CD4-positive, CD25-positive, alpha-beta regulatory T cell (primary cell): ENCODE data around the gene RNF113A. TPM values are rescaled to one million over a fixed set of nuclear protein-coding genes. Genes with fewer than 3 reads are reported as not detected.

ENCODE experiments used
- ATAC-seq, 2 donors: fragments of 150-1000 bp; cut with Tn5 transposase; one replicate each; pipeline ENCODE4 v1.10.0; 2021; ENCODE audit warnings: low read depth in 2 of 2, moderate number of reproducible peaks in 2 of 2, moderate library complexity in 1 of 2
- DNase-seq, 3 donors: peaks; one replicate each; pipeline versions ENCODE4 v3.0.0 to v3.0.0-alpha.2; 2012 to 2022; ENCODE audit warnings: mixed read lengths in 1 of 3
- H3K27ac ChIP-seq: one replicate; pipeline ENCODE4 v1.7.0; 2013; ENCODE audit warnings: mild to moderate bottlenecking, low read length; ENCODE audit not compliant: insufficient read depth, poor library complexity, severe bottlenecking
- H3K27me3 ChIP-seq: one replicate; pipeline ENCODE4 v1.7.0; 2013; ENCODE audit warnings: low read length; ENCODE audit not compliant: control insufficient read depth, insufficient read depth
- H3K36me3 ChIP-seq: one replicate; pipeline ENCODE4 v1.7.0; 2013; ENCODE audit warnings: mild to moderate bottlenecking, low read length, moderate library complexity; ENCODE audit not compliant: control insufficient read depth, insufficient read depth
- H3K4me1 ChIP-seq: 2 replicates; pipeline ENCODE4 v1.7.0; 2013; ENCODE audit warnings: mild to moderate bottlenecking, low read length; ENCODE audit not compliant: insufficient read depth, control insufficient read depth, poor library complexity, severe bottlenecking
- H3K4me3 ChIP-seq: one replicate; pipeline ENCODE4 v1.7.0; 2013; ENCODE audit warnings: low read depth, mild to moderate bottlenecking, low read length, moderate library complexity
- H3K9me3 ChIP-seq, 2 experiments: 1 replicate in 1 of 2; 2 replicates in 1 of 2; pipeline ENCODE4 v1.7.0; 2013; ENCODE audit warnings: low read length in 2 of 2, mild to moderate bottlenecking in 1 of 2, moderate library complexity in 1 of 2; ENCODE audit not compliant: control insufficient read depth in 2 of 2
- H3K27ac Mint-ChIP-seq, 3 donors: one replicate each; pipeline ENCODE4 v1.8.0; 2020 to 2022; ENCODE audit warnings: mild to moderate bottlenecking in 3 of 3, mixed read lengths in 3 of 3, moderate library complexity in 2 of 3
- H3K27me3 Mint-ChIP-seq: one replicate; pipeline ENCODE4 v1.8.0; 2022; ENCODE audit warnings: mild to moderate bottlenecking, mixed read lengths
- H3K36me3 Mint-ChIP-seq: one replicate; pipeline ENCODE4 v1.8.0; 2020; ENCODE audit warnings: mixed read lengths
- H3K4me1 Mint-ChIP-seq, 4 donors: one replicate each; pipeline ENCODE4 v1.8.0; 2020 to 2022; ENCODE audit warnings: mixed read lengths in 4 of 4, mild to moderate bottlenecking in 1 of 4
- H3K4me3 Mint-ChIP-seq, 4 donors: one replicate each; pipeline ENCODE4 v1.8.0; 2020 to 2022; ENCODE audit warnings: mild to moderate bottlenecking in 4 of 4, mixed read lengths in 4 of 4, moderate library complexity in 3 of 4
- H3K9me3 Mint-ChIP-seq, 7 donors: one replicate each; pipeline ENCODE4 v1.8.0; 2020 to 2022; ENCODE audit warnings: mixed read lengths in 7 of 7, mild to moderate bottlenecking in 3 of 7, moderate library complexity in 2 of 7
- polyA plus RNA-seq, 4 donors: library from polyadenylated mRNA; unstranded; fragments of 300-500 nt; fragmentation: Illumina TruSeq; gene quantifications; one replicate each; pipeline ENCODE4 v1.2.3, GENCODE V29; 2021
- total RNA-seq: library from RNA; stranded (reverse); gene quantifications from one replicate; pipeline ENCODE4 v1.2.3, GENCODE V29; 2022

RNF113A gene
- 30.7 TPM for total RNA-seq
- polyA plus RNA-seq, result 10 to 100 TPM; 59.0 to 85.8 (median 75.4) TPM

- Histone ChIP-seq H3K4me3 (peak within 1 kb of the TSS; percentile 75), H3K4me1 (peaks cover 6% of the 10 kb centered on the region), H3K27ac (peak within 1 kb of the TSS; percentile 96), H3K9me3 (no peaks in the 10 kb centered on the region), H3K27me3 (no peaks in the 10 kb centered on the region), H3K36me3 (peaks cover 5% of the 10 kb centered on the region)
- DNase-seq (peak; percentile 78 to 94 (median 89)), ATAC-seq (peak; percentile 91 to 93)
- Mint-ChIP-seq H3K27ac (peak within 1 kb of the TSS; percentile 97 to 99 (median 99)), H3K36me3 (no peaks in the 10 kb centered on the region), H3K4me3 (peak within 1 kb of the TSS; percentile 95 to 100 (median 97)), H3K4me1 (peaks cover 0 to 27% (median 9%) of the 10 kb centered on the region in 4 donors), H3K27me3 (peaks cover 9% of the 10 kb centered on the region), H3K9me3 (no peaks in the 10 kb centered on the region)
Measured at GRCh38 chrX:119871599-119872395, at the start of gene RNF113A, which contains the start of gene NDUFA1. Gene RNF113A, minus strand, starts transcription at chrX:119871733. Its CDS starts 120 bp downstream, at chrX:119871613. Gene NDUFA1, plus strand, starts transcription at chrX:119871832. Its CDS starts 80 bp downstream, at chrX:119871912.

GRCh38 chrX:119919835-119920585 lies 48.5 kb upstream of the RNF113A start:
- Mint-ChIP-seq H3K4me3 (no peak overlapping the region), H3K4me1 (no peaks in the 10 kb centered on the region), H3K27ac (no peak overlapping the region), H3K27me3 (no peaks in the 10 kb centered on the region), H3K36me3 (peaks cover 7% of the 10 kb centered on the region), H3K9me3 (peaks cover 0 to 2% (median 0%) of the 10 kb centered on the region in 7 donors)
- no peak overlapping the region for H3K27ac ChIP-seq
- H3K9me3 ChIP-seq, result no peaks in the 10 kb centered on the region
- H3K27me3 ChIP-seq, result no peaks in the 10 kb centered on the region
- no peaks in the 10 kb centered on the region for H3K36me3 ChIP-seq
- DNase-seq, result no peak
- no peak overlapping the region for H3K4me3 ChIP-seq
- H3K4me1 ChIP-seq, result no peaks in the 10 kb centered on the region
- no peak for ATAC-seq

- Mint-ChIP-seq H3K27ac (no peak overlapping the region), H3K4me1 (no peaks in the 10 kb centered on the region), H3K4me3 (no peak overlapping the region), H3K27me3 (no peaks in the 10 kb centered on the region), H3K36me3 (no peaks in the 10 kb centered on the region), H3K9me3 (peaks cover 0 to 3% (median 0%) of the 10 kb centered on the region in 7 donors)
- H3K9me3 ChIP-seq, result no peaks in the 10 kb centered on the region
- DNase-seq (no peak), ATAC-seq (no peak)
- H3K27ac ChIP-seq, result no peak overlapping the region
- H3K4me3 ChIP-seq, result no peak overlapping the region
- H3K4me1 ChIP-seq, result no peaks in the 10 kb centered on the region
- H3K27me3 ChIP-seq, result no peaks in the 10 kb centered on the region
- H3K36me3 ChIP-seq, result no peaks in the 10 kb centered on the region
Measured at GRCh38 chrX:119917877-119918276, 46.3 kb upstream of the RNF113A start.

GRCh38 chrX:119916310-119916709 lies 44.8 kb upstream of the RNF113A start:
- H3K4me3 ChIP-seq, result no peak overlapping the region
- no peak overlapping the region for H3K27ac Mint-ChIP-seq
- H3K9me3 Mint-ChIP-seq, result peaks cover 0 to 3% (median 0%) of the 10 kb centered on the region in 7 donors
- no peak for DNase-seq
- no peaks in the 10 kb centered on the region for H3K4me1 ChIP-seq
- no peak overlapping the region for H3K4me3 Mint-ChIP-seq
- H3K27ac ChIP-seq, result no peak overlapping the region
- no peak for ATAC-seq
- H3K4me1 Mint-ChIP-seq, result no peaks in the 10 kb centered on the region
- H3K36me3 Mint-ChIP-seq, result no peaks in the 10 kb centered on the region
- no peaks in the 10 kb centered on the region for H3K27me3 ChIP-seq
- no peaks in the 10 kb centered on the region for H3K36me3 ChIP-seq
- H3K9me3 ChIP-seq, result no peaks in the 10 kb centered on the region
- H3K27me3 Mint-ChIP-seq, result no peaks in the 10 kb centered on the region

- H3K27ac Mint-ChIP-seq, result no peak overlapping the region
- ATAC-seq, result no peak
- Histone ChIP-seq H3K27ac (no peak overlapping the region), H3K36me3 (no peaks in the 10 kb centered on the region), H3K4me3 (no peak overlapping the region), H3K9me3 (no peaks in the 10 kb centered on the region), H3K27me3 (no peaks in the 10 kb centered on the region), H3K4me1 (no peaks in the 10 kb centered on the region)
- no peaks in the 10 kb centered on the region for H3K9me3 Mint-ChIP-seq
- DNase-seq, result no peak
- no peak overlapping the region for H3K4me3 Mint-ChIP-seq
- H3K4me1 Mint-ChIP-seq, result peaks cover 0 to 2% (median 0%) of the 10 kb centered on the region in 4 donors
- no peaks in the 10 kb centered on the region for H3K36me3 Mint-ChIP-seq
- H3K27me3 Mint-ChIP-seq, result peaks cover 5% of the 10 kb centered on the region
Measured at GRCh38 chrX:119900976-119901375, 29.4 kb upstream of the RNF113A start.

- no peak for ATAC-seq
- DNase-seq, result no peak
- H3K27ac Mint-ChIP-seq, result no peak overlapping the region
Measured at GRCh38 chrX:119899125-119899524, 27.6 kb upstream of the RNF113A start.

GRCh38 chrX:119895843-119896326 lies 24.4 kb upstream of the RNF113A start, which contains the start of gene AKAP14:
Gene AKAP14, plus strand, starts transcription at chrX:119895893. Its CDS starts 7,331 bp downstream, at chrX:119903224.
- H3K27me3 Mint-ChIP-seq, result peaks cover 12% of the 10 kb centered on the region
- H3K36me3 ChIP-seq, result no peaks in the 10 kb centered on the region
- H3K27ac Mint-ChIP-seq, result no peak within 1 kb of the TSS
- H3K4me3 Mint-ChIP-seq, result no peak within 1 kb of the TSS
- H3K27ac ChIP-seq, result no peak within 1 kb of the TSS
- no peaks in the 10 kb centered on the region for H3K9me3 ChIP-seq
- H3K4me1 Mint-ChIP-seq, result peaks cover 0 to 2% (median 0%) of the 10 kb centered on the region in 4 donors
- H3K36me3 Mint-ChIP-seq, result no peaks in the 10 kb centered on the region
- no peaks in the 10 kb centered on the region for H3K4me1 ChIP-seq
- DNase-seq, result no peak
- no peak within 1 kb of the TSS for H3K4me3 ChIP-seq
- no peak for ATAC-seq
- H3K27me3 ChIP-seq, result no peaks in the 10 kb centered on the region
- no peaks in the 10 kb centered on the region for H3K9me3 Mint-ChIP-seq

More at GRCh38 chrX:119899125-119899524, 27.6 kb upstream of the RNF113A start:
- no peaks in the 10 kb centered on the region for H3K27me3 ChIP-seq
- no peaks in the 10 kb centered on the region for H3K9me3 ChIP-seq
- Mint-ChIP-seq H3K36me3 (no peaks in the 10 kb centered on the region), H3K9me3 (no peaks in the 10 kb centered on the region), H3K4me1 (peaks cover 0 to 2% (median 0%) of the 10 kb centered on the region in 4 donors), H3K27me3 (peaks cover 5% of the 10 kb centered on the region), H3K4me3 (no peak overlapping the region)
- no peaks in the 10 kb centered on the region for H3K4me1 ChIP-seq
- no peak overlapping the region for H3K4me3 ChIP-seq
- no peak overlapping the region for H3K27ac ChIP-seq
- no peaks in the 10 kb centered on the region for H3K36me3 ChIP-seq
